ENCODE data around the gene MRPL54.

The MRPL54 gene

GRCh38 chr19:3771000-3771905 lies 8.8 kb downstream of the MRPL54 start:
- TF ChIP-seq L3MBTL2 (conservative IDR thresholded peaks at IDR 0.05) (no peak), NFRKB (IDR thresholded peaks at IDR 0.05) (no peak), BHLHE40 (IDR thresholded peaks at IDR 0.05; ENCODE audit: borderline replicate concordance) (no peak), LEF1 (IDR thresholded peaks at IDR 0.05; ENCODE audit: borderline replicate concordance) (no peak), SUZ12 (IDR thresholded peaks at IDR 0.05) (no peak), FOXM1 (IDR thresholded peaks at IDR 0.05; ENCODE audit: borderline replicate concordance) (no peak), ZNF384 (IDR thresholded peaks at IDR 0.05) (no peak), ARNT (IDR thresholded peaks at IDR 0.05) (no peak), SP1 (IDR thresholded peaks at IDR 0.05) (no peak), HDGF (IDR thresholded peaks at IDR 0.05; ENCODE audit: borderline replicate concordance) (no peak), TARDBP (IDR thresholded peaks at IDR 0.05) (no peak), ELF4 (IDR thresholded peaks at IDR 0.05) (no peak), FOXA1 (IDR thresholded peaks at IDR 0.05) (no peak), FOXK2 (IDR thresholded peaks at IDR 0.05) (no peak), CTBP1 (IDR thresholded peaks at IDR 0.05; ENCODE audit: borderline replicate concordance) (no peak)
- TF ChIP-seq, protein P1, sequence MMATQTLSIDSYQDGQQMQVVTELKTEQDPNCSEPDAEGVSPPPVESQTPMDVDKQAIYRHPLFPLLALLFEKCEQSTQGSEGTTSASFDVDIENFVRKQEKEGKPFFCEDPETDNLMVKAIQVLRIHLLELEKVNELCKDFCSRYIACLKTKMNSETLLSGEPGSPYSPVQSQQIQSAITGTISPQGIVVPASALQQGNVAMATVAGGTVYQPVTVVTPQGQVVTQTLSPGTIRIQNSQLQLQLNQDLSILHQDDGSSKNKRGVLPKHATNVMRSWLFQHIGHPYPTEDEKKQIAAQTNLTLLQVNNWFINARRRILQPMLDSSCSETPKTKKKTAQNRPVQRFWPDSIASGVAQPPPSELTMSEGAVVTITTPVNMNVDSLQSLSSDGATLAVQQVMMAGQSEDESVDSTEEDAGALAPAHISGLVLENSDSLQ (IDR thresholded peaks at IDR 0.05): no peak
- CTCF ChIA-PET: interaction anchor here (0.7 kb wide), 1 partner anchor 9 kb away, joined by 4 read pairs; the partner anchor contains the start of gene MRPL54
- POLR2A ChIA-PET: interaction anchor here (1.3 to 1.6 kb wide), 2 partner anchors 9 to 12 kb away, joined by 3 to 27 read pairs; partner anchors contain the start of gene MRPL54
- no peak for DNase-seq (ENCODE audit: extremely low spot score)

GRCh38 chr19:3771906-3772455 lies 9.5 kb downstream of the MRPL54 start, which contains the start of gene RAX2:
RAX2 (minus strand) TSS chr19:3772228; CDS start chr19:3771742, 486 bp downstream.
- POLR2A ChIA-PET: interaction anchor here (1.3 to 1.6 kb wide), 2 partner anchors 9 kb away, joined by 8 to 27 read pairs; partner anchors contain the start of gene MRPL54
- DNase-seq (ENCODE audit: extremely low spot score): no peak
- no peak for TF ChIP-seq TARDBP (IDR thresholded peaks at IDR 0.05)
- no peak for TF ChIP-seq ELF4 (IDR thresholded peaks at IDR 0.05)
- TF ChIP-seq FOXA1 (IDR thresholded peaks at IDR 0.05): no peak
- no peak for TF ChIP-seq HDGF (IDR thresholded peaks at IDR 0.05; ENCODE audit: borderline replicate concordance)
- TF ChIP-seq, protein P1 (IDR thresholded peaks at IDR 0.05): no peak
- no peak for TF ChIP-seq L3MBTL2 (conservative IDR thresholded peaks at IDR 0.05)
- TF ChIP-seq BHLHE40 (IDR thresholded peaks at IDR 0.05; ENCODE audit: borderline replicate concordance): no peak
- TF ChIP-seq ZNF384 (IDR thresholded peaks at IDR 0.05): no peak
- no peak for TF ChIP-seq ARNT (IDR thresholded peaks at IDR 0.05)
- CTCF ChIA-PET: no interaction called here

GRCh38 chr19:3773814-3774515 lies 11.5 kb downstream of the MRPL54 start:
- POLR2A ChIA-PET: interaction anchor here (1.5 kb wide), 1 partner anchor 11 kb away, joined by 18 read pairs; the partner anchor contains the start of gene MRPL54
- DNase-seq (ENCODE audit: extremely low spot score): no peak
- TF ChIP-seq CTBP1 (IDR thresholded peaks at IDR 0.05; ENCODE audit: borderline replicate concordance) (no peak), TARDBP (IDR thresholded peaks at IDR 0.05) (no peak), FOXM1 (IDR thresholded peaks at IDR 0.05; ENCODE audit: borderline replicate concordance) (no peak), L3MBTL2 (conservative IDR thresholded peaks at IDR 0.05) (no peak), FOXK2 (IDR thresholded peaks at IDR 0.05) (no peak), NFRKB (IDR thresholded peaks at IDR 0.05) (no peak), LEF1 (IDR thresholded peaks at IDR 0.05; ENCODE audit: borderline replicate concordance) (no peak), ARNT (IDR thresholded peaks at IDR 0.05) (no peak), SUZ12 (IDR thresholded peaks at IDR 0.05) (no peak), FOXA1 (IDR thresholded peaks at IDR 0.05) (no peak), BHLHE40 (IDR thresholded peaks at IDR 0.05; ENCODE audit: borderline replicate concordance) (no peak), HDGF (IDR thresholded peaks at IDR 0.05; ENCODE audit: borderline replicate concordance) (no peak), SP1 (IDR thresholded peaks at IDR 0.05) (no peak), ELF4 (IDR thresholded peaks at IDR 0.05) (no peak), ZNF384 (IDR thresholded peaks at IDR 0.05) (no peak)
- TF ChIP-seq, protein P1 (IDR thresholded peaks at IDR 0.05): no peak
- CTCF ChIA-PET: no interaction called here

GRCh38 chr19:3774621-3775373 lies 12.3 kb downstream of the MRPL54 start:
- ChIA-PET CTCF (no interaction called here), POLR2A (interaction anchor here (1.5 kb wide), 1 partner anchor 12 kb away, joined by 18 read pairs; the partner anchor contains the start of gene MRPL54)
- TF ChIP-seq, protein P1 (IDR thresholded peaks at IDR 0.05): no peak
- TF ChIP-seq SP1 (IDR thresholded peaks at IDR 0.05): no peak
- no peak for TF ChIP-seq ZNF384 (IDR thresholded peaks at IDR 0.05)
- no peak for TF ChIP-seq FOXA1 (IDR thresholded peaks at IDR 0.05)
- TF ChIP-seq BHLHE40 (IDR thresholded peaks at IDR 0.05; ENCODE audit: borderline replicate concordance): no peak
- TF ChIP-seq SUZ12 (IDR thresholded peaks at IDR 0.05): no peak
- no peak for TF ChIP-seq ELF4 (IDR thresholded peaks at IDR 0.05)
- TF ChIP-seq ARNT (IDR thresholded peaks at IDR 0.05): no peak
- TF ChIP-seq L3MBTL2 (conservative IDR thresholded peaks at IDR 0.05): no peak
- no peak for TF ChIP-seq FOXM1 (IDR thresholded peaks at IDR 0.05; ENCODE audit: borderline replicate concordance)
- TF ChIP-seq CTBP1 (IDR thresholded peaks at IDR 0.05; ENCODE audit: borderline replicate concordance): no peak
- TF ChIP-seq HDGF (IDR thresholded peaks at IDR 0.05; ENCODE audit: borderline replicate concordance): no peak
- no peak for TF ChIP-seq TARDBP (IDR thresholded peaks at IDR 0.05)
- no peak for TF ChIP-seq FOXK2 (IDR thresholded peaks at IDR 0.05)
- TF ChIP-seq LEF1 (IDR thresholded peaks at IDR 0.05; ENCODE audit: borderline replicate concordance): no peak
- TF ChIP-seq NFRKB (IDR thresholded peaks at IDR 0.05): no peak
- no peak for DNase-seq (ENCODE audit: extremely low spot score)
